HG02623 (cell line): ENCODE data around the gene MAFF.

ENCODE experiments used
- ATAC-seq: cut with Tn5 transposase; IDR thresholded peaks from one replicate; pipeline ENCODE4 v1.9.1; 2021; ENCODE audit warnings: moderate library complexity; ENCODE audit not compliant: unreplicated experiment

Gene MAFF

DNA sequence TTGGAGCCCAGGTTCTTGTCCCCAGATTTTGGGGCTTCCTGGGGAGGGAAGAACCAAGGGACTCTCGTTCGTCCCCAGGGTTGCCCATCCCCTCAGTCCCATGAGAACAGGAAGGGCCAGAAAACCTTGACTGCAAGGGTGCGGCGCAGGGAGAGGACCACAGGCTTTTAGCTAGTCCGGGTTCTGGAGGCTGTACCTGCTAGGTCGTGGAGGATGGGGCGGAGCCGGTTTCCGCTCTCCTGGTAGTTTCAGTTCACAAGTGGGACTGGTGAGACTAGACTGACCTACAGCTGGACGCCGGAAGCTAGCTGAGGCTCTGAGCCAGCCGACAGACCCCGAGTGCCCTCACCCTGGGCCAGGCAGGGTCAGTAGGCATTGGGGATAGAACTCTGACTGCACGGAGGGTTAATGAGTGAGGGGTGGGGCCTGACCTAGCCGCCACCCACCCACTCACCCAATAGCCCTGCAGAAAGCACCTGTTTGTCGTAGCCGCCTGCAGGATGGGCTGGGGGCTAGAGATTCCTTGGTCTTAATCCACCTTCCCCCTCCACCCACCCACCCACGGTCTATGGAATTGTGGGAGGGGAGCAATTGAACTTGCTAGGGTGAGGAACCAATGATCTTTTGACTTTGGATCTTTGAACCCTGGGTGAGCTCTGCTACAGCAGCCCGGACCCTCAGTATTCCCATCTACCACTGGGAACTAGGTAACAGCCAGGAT, 1.5 kb downstream of the MAFF start:
- no peak for ATAC-seq

DNA sequence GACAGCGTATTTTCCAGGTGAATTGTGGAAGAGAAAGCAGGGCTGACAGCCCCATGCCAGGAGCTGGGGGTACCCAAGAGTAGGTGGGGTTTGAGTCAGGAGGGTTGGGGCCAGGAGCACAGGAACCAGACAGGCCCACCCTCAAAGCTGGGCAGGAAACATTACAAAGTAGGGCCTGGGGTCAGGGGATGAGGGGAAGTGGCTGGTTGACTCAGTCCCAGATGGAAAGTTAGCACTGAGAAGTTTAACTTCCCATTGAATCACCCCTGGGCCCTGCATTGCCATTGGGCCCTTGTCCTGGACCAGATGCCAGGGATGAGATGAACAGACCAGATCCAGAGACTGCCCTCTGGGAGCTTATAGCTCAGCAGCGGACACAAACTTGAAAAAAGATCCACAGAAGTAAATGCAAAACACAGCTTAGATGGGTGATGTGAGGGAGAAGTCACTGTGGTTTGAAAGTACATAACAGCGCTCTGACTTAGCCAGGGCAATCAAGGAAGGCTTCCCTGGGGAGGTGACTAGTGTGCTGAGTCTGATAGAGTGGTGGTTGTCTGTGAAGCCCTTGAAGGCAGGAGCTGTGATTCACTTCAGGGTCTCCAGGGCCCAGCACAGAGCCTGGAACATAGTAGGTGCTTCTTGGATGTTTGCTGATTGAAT, 2.2 kb downstream of the MAFF start:
- ATAC-seq = no peak

DNA sequence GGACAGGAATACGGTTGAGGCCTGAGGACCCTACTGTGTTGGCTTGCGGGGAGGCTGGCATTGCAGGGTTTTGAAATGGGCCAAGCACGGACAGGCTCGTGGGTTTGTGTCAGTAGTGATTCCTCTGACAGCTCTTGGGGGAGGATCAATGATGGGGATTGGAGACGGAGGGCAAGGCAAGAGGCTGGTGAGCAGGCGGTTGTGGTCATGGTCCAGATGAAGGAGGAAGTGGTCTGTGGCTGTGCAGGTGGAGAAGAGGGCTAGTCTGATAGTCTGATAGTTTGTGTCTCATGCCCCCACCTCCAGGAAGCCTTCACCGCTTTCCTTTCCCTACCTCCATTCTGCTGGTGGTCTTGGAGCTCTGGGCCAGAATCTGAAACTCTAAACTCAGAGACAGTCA, 3.0 kb downstream of the MAFF start:
- no peak for ATAC-seq

DNA sequence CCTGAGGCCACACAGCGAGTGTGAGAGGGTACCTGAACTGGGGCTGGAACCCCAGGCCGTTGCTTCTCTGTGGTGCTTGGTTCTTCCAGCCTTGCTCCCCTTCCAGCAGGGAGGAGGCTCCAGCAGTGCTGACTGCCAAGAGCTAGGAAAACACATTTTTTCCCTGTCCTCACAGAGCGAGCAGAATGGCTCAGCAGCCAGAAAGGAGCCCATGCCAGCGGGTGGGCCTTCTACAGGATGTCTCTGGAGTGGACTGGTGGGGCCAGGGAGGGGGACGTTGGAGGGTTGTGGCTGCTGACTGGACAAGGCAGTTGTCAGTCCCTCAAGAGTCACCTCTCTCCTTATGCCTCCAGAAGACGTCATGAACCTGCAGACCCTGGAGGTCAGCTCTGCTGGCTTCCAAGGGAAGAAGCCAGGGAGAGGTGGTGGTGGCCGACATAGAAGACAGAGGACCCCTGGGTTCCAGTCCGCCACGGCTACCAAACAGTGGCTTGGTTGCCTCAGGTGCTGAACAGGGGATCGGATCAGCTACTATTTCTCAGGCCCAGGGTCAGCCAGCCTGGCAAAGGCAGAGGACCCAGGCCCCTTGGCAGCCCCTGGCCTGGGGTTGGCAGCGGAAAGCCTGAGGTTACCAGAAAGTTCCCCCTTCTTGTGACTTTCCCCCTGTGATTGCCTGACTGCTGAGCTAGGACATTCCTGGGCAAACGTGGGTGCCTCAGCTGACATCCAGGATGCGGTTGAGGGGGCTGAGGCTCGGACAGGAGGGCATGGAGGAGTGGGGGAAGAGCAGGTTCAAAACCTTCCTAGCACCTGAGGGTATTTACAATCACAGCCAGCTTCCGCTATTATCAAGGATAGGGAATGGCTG, 3.7 kb downstream of the MAFF start:
- no peak for ATAC-seq

DNA sequence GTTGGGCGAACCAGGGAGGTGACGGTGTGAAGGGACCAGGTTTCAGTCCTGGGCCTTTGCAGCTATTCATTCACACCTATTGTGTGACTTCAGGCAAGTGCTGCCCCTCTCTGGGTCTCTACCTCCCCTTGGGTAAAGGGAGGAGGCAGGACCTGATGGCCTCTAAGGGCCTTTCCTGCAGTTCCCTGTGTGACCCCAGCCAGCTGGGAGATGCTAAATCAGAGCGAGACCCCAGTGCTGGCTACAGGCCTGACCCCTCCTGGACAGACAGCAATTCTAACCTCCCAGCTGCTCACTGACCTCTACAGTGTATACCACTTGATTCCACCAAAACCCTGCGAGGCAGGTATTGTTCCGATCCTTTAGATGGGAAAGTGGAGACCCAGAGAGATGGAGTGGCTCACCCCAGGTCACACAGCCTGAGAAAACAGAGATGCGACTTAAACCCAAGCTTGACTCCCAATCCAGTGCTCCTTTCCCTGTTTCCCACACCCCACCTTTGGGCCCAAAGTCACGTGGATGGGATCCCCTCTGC, 6.2 kb downstream of the MAFF start:
- no peak for ATAC-seq

DNA sequence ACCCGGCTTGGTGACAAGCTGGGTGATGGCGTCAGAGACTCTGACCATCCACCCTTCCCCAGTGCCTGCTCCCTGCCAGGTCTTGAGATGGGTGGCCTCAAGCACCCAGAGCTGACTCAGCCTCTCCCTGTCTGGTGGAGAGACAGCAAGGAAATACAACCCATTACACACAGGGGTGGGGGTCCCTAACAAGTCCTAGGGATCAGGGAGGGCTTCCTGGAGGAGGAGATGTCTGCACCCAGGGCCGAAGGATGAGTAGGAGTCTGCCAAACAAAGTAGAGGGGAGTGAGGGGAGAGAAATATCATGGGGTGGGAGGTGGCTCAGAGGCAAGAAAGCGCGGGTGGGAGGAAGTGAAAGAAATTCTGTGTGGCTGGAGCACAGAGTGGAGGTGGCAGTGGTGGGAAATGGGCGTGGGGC, 6.8 kb downstream of the MAFF start:
- ATAC-seq = no peak

DNA sequence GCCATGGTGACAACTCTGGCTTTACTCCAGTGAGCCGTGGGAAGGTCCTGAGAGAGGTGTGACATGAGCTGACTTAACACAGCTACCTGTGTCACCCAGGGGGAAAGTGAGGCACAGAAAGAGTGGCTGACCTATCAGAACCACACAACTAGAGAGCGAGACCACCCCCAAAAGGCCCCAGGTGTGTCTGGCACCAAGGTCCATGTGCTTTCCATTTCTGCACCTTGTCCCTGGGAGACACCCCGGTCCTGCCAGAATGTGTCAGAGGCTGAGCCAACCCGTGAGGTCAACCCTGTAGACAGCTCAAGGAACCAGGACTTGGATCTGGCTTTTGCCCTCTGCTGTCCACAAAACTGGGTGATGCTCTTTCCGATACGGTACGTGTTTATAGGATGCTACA, 9.8 kb downstream of the MAFF start:
- no peak for ATAC-seq

DNA sequence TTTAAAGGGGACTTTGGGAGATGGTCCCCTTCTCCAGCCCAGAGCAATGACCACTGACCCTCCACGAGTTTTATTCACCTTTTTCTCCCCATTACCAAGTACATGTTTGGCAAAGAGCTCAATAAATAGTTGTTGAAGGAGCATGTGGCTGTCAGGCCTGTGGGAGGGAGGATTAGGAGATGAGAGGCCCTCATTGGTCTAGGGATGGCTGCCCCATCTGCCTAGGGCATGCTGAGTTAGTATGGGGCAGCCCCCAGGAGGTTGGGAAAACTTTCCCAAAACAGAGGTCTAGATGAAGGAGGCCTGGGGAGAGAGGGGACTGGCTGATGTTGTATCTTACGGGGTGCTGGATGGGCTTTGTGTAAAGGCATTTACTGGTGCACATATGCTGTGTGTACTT, 10.6 kb downstream of the MAFF start:
- ATAC-seq = no peak

DNA sequence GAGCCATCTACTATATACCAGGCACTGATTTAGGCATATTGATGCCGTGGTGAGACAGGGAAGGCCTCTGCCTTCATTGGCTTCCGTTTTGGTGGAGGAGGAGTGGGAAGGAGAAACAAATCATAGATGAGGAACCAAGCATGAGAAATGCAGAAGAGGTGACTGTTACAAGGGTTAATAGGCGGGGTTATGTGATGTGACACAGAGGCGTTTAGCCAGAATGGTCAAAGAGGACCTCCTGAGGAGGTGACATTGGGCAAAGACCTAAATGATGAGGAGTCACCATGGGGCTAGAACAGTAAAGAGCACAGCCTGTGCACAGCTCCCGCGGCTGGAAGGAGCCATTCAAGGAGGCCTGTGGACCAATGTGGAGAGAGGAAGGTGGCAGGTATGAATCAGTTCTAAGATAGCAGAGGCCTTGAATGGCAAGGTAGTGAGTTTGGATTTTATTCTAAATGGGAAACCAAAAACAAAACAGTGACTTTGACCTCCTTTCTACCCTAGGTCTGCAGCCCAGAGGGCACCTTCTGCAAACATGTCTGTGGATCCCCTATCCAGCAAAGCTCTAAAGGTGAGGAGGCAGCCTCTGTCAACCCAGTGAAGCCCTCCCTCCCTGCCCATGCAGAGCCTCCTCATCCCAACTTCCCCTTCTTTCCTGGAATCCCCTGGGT, 11.7 kb downstream of the MAFF start:
- no peak for ATAC-seq

DNA sequence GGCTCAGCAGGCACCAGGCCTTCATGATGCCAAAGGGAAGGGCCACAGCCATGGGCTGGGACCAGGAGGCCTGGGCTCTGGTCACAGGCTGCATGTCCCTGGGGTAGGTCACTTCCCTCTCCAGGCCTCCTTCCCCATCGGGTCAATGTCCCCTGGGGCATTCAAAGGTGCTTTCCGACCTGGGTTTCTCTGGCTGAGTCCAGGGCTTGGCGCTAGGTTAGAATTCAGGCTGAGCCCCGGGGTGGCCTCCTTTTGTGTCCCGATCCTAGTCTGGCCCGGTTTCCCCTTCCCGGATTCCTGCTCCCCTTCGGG, 12.2 kb downstream of the MAFF start:
- ATAC-seq = no peak

DNA sequence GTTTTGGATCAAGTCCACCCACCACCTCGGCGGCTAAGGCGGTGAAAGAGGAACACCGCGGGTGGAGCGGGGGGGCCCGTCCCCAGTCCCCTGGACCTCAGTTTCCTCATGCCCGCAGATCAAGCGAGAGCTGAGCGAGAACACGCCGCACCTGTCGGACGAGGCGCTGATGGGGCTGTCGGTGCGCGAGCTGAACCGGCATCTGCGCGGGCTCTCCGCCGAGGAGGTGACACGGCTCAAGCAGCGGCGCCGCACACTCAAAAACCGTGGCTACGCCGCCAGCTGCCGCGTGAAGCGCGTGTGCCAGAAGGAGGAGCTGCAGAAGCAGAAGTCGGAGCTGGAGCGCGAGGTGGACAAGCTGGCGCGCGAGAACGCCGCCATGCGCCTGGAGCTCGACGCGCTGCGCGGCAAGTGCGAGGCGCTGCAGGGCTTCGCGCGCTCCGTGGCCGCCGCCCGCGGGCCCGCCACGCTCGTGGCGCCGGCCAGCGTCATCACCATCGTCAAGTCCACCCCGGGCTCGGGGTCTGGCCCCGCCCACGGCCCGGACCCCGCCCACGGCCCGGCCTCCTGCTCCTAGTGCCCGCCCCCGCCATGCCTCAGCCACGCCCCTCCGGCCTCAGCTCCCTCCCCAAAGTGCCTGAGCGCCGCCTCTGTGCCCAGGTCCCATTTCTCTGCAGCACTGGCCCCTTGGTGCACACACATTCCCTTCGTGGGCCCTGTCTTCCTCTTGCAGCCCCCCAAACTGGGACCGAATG, 12.7 kb downstream of the MAFF start:
- no peak for ATAC-seq

DNA sequence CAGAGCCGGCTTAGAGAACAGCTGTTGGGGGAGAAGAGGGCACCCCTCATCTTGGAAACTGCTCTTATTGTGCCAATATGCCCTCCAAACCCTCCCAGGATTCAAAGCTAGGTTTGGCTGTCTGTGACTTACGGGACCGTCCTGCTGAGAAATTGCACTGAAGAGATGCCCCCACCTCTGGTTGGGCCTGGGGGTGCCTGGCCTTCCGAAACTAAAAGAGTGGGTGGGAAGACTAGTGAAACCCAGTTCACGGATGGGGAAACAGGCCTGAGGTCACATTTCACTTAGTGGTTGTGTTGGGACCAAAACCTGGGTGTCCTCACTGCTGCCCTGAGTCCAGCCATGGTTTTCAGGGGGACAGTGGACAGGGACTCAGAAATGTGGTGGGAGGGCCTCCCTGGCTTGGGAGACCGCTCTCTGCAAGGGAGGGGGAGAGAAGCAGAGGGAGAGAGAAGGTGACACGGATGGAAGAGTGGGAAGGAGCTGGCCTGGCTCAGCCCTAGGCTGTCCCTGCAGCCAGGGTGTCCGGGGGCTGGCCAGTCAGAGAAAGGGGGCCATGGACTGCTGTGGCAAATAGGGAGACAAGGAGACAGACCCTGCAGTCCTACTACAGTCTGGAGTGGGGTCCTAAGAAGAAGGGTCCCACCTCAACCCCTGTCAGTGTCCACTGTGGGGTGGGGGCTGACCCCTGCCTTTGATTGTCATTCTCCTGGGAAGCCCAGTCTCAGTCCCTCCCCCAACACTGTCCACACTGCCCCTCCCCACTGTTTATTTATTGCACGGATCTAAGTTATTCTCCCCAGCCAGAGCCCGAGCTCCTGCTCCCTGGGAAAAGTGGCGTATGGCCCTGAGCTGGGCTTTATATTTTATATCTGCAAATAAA, 13.6 kb downstream of the MAFF start:
- ATAC-seq = no peak

DNA sequence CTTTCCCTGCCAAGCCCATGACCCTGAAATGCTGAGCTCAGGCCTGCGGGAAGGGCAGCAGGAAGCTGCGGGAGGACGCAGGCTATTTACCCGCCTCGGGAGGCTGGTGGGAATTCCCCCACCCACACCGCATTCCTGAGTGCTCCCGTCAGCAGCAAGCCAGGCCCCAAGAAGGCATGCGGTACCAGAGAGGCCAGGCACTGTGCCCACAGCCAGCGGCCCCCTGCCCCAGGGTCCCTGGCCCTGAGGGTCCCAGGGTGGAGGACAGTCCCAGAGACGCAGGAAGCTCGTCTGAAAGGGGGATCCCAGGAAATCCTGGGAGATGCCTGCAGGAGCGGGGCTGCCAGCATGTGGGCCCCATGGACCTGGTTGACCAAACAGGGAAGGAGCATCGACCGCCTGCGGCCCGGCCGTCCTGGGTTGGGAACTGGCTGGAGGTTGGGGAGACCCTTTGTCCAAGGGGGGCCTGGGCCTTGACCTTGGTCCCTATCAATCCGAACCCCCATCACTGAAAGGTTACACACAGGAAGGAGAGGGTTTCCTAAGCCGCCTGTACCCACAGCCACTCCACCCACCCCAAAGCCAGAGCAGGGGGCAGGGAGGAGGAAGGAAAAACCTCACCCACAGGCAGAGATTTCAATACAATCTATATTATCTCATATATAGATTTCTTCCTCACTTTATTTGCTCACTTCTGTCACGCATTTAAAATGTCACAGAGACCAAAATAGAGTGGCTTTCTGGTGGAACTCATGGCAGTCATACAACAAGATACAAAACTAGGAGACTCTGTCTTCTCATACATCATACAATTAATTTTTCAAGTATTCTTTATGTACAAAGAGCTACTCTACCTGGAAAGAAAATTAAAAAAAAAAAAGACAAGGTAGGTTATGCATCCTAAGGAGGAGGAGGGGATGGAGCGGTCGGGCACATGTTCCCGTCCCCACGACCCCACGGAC, 17.1 kb downstream of the MAFF start:
- ATAC-seq = no peak

DNA sequence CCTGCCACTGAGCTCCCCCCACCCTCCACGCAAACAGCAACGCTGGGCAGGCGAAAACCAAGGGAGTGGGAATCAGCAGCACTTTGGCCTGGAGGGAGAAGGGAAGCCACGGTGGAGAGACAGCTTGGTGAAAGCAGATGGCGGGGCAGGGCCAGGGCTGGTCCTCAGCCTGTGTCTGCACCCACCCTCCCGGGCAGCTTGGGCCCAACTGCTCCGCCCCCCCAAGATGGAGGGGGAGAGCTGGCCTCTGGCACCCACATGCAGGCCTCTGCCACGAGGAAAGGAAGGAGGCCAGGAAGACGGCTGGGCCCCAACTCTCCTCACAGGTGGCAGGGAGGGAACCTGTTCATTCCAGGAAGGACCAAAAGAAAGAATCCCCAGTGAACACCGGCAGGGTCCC, 17.8 kb downstream of the MAFF start:
- no peak for ATAC-seq

DNA sequence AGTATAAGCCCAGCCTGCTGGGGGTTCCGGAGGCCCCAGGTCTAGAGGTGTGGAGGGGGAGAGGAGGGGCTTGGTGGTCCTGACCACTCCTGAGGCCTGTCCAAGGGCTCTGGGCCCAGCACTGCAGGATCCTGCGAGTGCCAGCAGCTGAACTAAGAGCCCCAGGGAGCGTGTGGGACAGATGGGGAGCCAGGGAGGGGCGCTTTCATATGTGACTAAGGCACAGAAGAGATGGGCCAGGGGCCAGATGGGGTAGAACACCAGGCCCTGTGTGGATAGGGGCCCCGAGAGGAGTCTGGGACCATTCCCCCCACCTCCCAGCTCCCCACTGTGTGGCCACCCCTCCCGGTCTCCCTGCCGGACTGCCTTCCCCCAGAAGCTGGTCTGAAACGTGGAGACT, 18.4 kb downstream of the MAFF start:
- ATAC-seq = no peak

DNA sequence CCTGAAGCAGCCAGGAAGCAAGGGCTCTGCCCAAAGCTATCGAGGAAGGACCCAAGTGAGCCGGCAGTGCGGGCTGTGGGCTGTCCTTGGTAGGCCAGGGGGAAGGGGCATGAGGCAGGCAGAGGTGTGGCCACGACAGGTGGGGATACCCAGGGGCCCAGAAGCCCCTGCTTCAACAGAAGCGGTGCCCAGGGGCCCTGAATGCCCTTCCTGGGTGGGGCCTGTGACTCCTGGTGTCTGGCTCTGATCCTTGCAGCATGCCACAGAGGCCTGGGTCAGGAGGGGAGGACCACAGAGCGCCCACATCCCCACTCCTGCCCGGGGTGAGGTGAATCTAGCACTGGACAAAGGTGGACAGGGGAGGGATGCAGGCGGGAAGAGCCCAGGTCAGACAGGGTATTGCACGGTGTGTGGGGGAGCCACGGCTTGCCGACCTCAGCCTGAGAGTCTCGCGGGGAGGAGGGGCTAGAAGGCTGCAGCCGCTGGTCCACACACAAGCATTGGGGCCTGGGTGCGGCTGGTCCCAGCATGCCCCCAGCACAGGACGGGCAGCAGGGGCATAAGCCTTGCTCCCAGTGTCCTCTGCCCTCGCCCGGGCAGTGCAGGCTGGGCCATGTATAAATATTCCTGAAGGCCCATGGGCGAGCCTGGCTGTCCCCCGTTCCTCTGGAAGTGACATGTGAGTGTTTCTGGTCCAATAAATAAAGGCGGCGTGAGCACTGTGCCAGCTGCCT, 19.0 kb downstream of the MAFF start:
- ATAC-seq = no peak

DNA sequence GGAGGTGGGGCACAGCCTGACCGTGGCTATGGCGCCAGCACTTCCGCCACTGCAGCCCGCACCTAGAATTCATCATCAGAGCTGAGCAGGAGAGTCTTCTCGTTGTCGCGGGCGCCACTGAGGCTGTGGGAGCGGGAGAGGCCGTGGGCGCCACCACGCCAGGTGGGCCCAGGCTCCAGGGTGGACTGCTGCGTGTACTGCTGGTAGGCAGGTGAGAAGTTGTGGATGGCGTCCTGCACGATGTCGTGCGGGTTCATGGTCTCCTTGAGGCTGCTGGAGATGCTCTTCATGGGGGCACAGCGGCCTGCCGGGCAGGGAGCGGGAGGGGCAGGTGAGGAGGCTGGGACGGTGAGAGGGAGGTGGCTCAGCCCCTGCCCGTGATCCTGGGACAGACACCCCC, 19.6 kb downstream of the MAFF start:
- no peak for ATAC-seq
